Left lung (tissue), 10 donors: ENCODE results near the gene SKAP2. TPM values are rescaled to one million over a fixed set of nuclear protein-coding genes. Genes with fewer than 3 reads are reported as not detected.
A peak's percentile ranks its signal among the peaks of the same experiment; 100 is the strongest.

Experiments used
- ATAC-seq: fragments of 200-7000 bp; cut with Tn5 transposase; one replicate; pipeline ENCODE4 v1.9.1; 2020; ENCODE audit warnings: moderate library complexity
- DNase-seq, 4 donors: peaks; one replicate each; pipeline ENCODE4 v3.0.0-alpha.2; 2013 to 2020
- H3K27ac ChIP-seq, 2 donors: fragments of 200-600 bp; sonication (generic) in 1 of 2; one replicate each; pipeline versions ENCODE4 v1.5.0 to v1.8.0; 2020 to 2021
- H3K27me3 ChIP-seq, 2 donors: fragments of 200-600 bp; sonication (generic) in 1 of 2; one replicate each; pipeline versions ENCODE4 v1.5.0 to v1.8.0; 2020 to 2021
- H3K36me3 ChIP-seq, 2 donors: fragments of 200-600 bp; sonication (generic) in 1 of 2; one replicate each; pipeline versions ENCODE4 v1.5.0 to v1.8.0; 2020 to 2021
- H3K4me1 ChIP-seq, 2 donors: fragments of 200-600 bp; one replicate each; pipeline ENCODE4 v1.8.0; 2021
- H3K4me3 ChIP-seq, 2 donors: fragments of 200-600 bp; sonication (generic) in 1 of 2; one replicate each; pipeline versions ENCODE4 v1.5.0 to v1.8.0; 2020 to 2021; ENCODE audit warnings: mild to moderate bottlenecking in 1 of 2
- H3K9me3 ChIP-seq, 2 donors: fragments of 200-600 bp; sonication (generic) in 1 of 2; one replicate each; pipeline versions ENCODE4 v1.5.0 to v1.8.0; 2020 to 2021
- CTCF ChIP-seq, 2 donors: fragments of 200-600 bp; sonication (generic) in 1 of 2; IDR thresholded peaks; one replicate each; pipeline versions ENCODE4 v1.5.0 to v1.8.0; 2021; ENCODE audit warnings: antibody characterized with exemption in 2 of 2
- intact Hi-C, 2 donors: fragments of 100-400 bp; cut with DNase I; formaldehyde crosslinking; loops; one replicate each; pipeline versions ENCODE4 v1.11.2 to v1.14.2; 2022
- polyA plus RNA-seq, 6 donors: library from polyadenylated mRNA; unstranded; fragments of 120-200 nt; gene quantifications; one replicate each; pipeline ENCODE4 v1.2.1, GENCODE V29; 2013; ENCODE audit not compliant: insufficient read length in 6 of 6
- total RNA-seq, 2 donors: library from RNA; stranded (reverse); fragmentation: NEBNext Ultra II Directional; extraction: Animal tissue kit (Norgen Biotek cat#: 25700); gene quantifications; one replicate each; pipeline ENCODE4 v1.2.1, GENCODE V29; 2021
- donor health status: DM: no; HTN: yes; CAD: no.
- donor health status: DM: no; HTN: no; CAD: no.

Gene SKAP2
- total and polyA plus RNA-seq, 8 donors = 43.5 to 61.0 (median 47.2) TPM

GRCh38 chr7:26664274-26664673, 200.1 kb downstream of the SKAP2 start:
- Histone ChIP-seq H3K4me1 (peaks cover 0 to 13% of the 10 kb centered on the region in 2 donors), H3K27ac (peak overlapping the region in 1 of 2 donors; percentile 30), H3K36me3 (no peaks in the 10 kb centered on the region), H3K27me3 (no peaks in the 10 kb centered on the region), H3K9me3 (no peaks in the 10 kb centered on the region), H3K4me3 (no peak overlapping the region)
- no peak for ATAC-seq
- no peak for TF ChIP-seq CTCF (IDR thresholded peaks at IDR 0.05)
- no peak for DNase-seq
- intact Hi-C loops = no loop called here

- no peak for TF ChIP-seq CTCF (IDR thresholded peaks at IDR 0.05)
- Histone ChIP-seq H3K36me3 (no peaks in the 10 kb centered on the region), H3K27me3 (no peaks in the 10 kb centered on the region), H3K9me3 (no peaks in the 10 kb centered on the region), H3K4me3 (no peak overlapping the region), H3K4me1 (peaks cover 0 to 13% of the 10 kb centered on the region in 2 donors), H3K27ac (no peak overlapping the region)
- ATAC-seq (no peak), DNase-seq (no peak)
- intact Hi-C loops = no loop called here
Observed at GRCh38 chr7:26663874-26664273, 200.5 kb downstream of the SKAP2 start.

- Histone ChIP-seq H3K27ac (no peak overlapping the region), H3K27me3 (no peaks in the 10 kb centered on the region), H3K4me3 (no peak overlapping the region), H3K9me3 (no peaks in the 10 kb centered on the region), H3K4me1 (peaks cover 0 to 13% of the 10 kb centered on the region in 2 donors), H3K36me3 (no peaks in the 10 kb centered on the region)
- no peak for TF ChIP-seq CTCF (IDR thresholded peaks at IDR 0.05)
- intact Hi-C loops = no loop called here
- DNase-seq = no peak
- no peak for ATAC-seq
Observed at GRCh38 chr7:26662646-26663045, 201.7 kb downstream of the SKAP2 start.

GRCh38 chr7:26659121-26659520, 205.3 kb downstream of the SKAP2 start:
- Histone ChIP-seq H3K36me3 (no peaks in the 10 kb centered on the region), H3K27ac (no peak overlapping the region), H3K4me1 (no peaks in the 10 kb centered on the region), H3K9me3 (no peaks in the 10 kb centered on the region), H3K27me3 (no peaks in the 10 kb centered on the region), H3K4me3 (no peak overlapping the region)
- DNase-seq (no peak), ATAC-seq (no peak)
- intact Hi-C loops = loop anchor here in 1 of 2 donors (10.0 kb wide), 1 partner anchor 144 kb away; no protein-coding TSS in a partner anchor
- TF ChIP-seq CTCF (IDR thresholded peaks at IDR 0.05) = no peak

- no peak for TF ChIP-seq CTCF (IDR thresholded peaks at IDR 0.05)
- Histone ChIP-seq H3K4me1 (no peaks in the 10 kb centered on the region), H3K4me3 (no peak overlapping the region), H3K27ac (no peak overlapping the region), H3K9me3 (no peaks in the 10 kb centered on the region), H3K36me3 (no peaks in the 10 kb centered on the region), H3K27me3 (no peaks in the 10 kb centered on the region)
- ATAC-seq (no peak), DNase-seq (no peak)
- intact Hi-C loops = loop anchor here in 1 of 2 donors (10.0 kb wide), 1 partner anchor 144 kb away; no protein-coding TSS in a partner anchor
Observed at GRCh38 chr7:26658389-26659084, 205.9 kb downstream of the SKAP2 start.
